Vagina (tissue), 2 donors: ENCODE measurements around the gene XRCC4. TPM values are rescaled to one million over a fixed set of nuclear protein-coding genes. Genes with fewer than 3 reads are reported as not detected.

Experiments used
- DNase-seq, 2 donors: peaks; one replicate each; pipeline ENCODE4 v3.0.0-alpha.2; 2017; ENCODE audit errors: extremely low spot score in 2 of 2
- H3K27ac ChIP-seq: fragments of 200-600 bp; sonication (generic); one replicate; pipeline ENCODE4 v1.5.1; 2019
- H3K27me3 ChIP-seq: fragments of 200-600 bp; sonication (generic); one replicate; pipeline ENCODE4 v1.5.1; 2019
- H3K36me3 ChIP-seq, 2 donors: fragments of 200-600 bp; sonication (generic); one replicate each; pipeline ENCODE4 v1.5.1; 2017 to 2019
- H3K4me1 ChIP-seq: fragments of 200-600 bp; sonication (generic); one replicate; pipeline ENCODE4 v1.5.1; 2019
- H3K4me3 ChIP-seq, 2 donors: fragments of 200-600 bp; sonication (generic); 1 replicate in 1 of 2; 2 replicates in 1 of 2; pipeline ENCODE4 v1.5.1; 2016 to 2019
- H3K9me3 ChIP-seq: fragments of 200-600 bp; sonication (generic); one replicate; pipeline ENCODE4 v1.5.1; 2019
- POLR2A ChIP-seq, 2 donors: fragments of 450-650 bp; IDR thresholded peaks; one replicate each; pipeline ENCODE4 v1.6.1; 2017; ENCODE audit warnings: antibody characterized with exemption in 2 of 2, mild to moderate bottlenecking in 2 of 2, moderate library complexity in 2 of 2
- POLR2AphosphoS5 ChIP-seq, 2 donors: sonication (generic); formaldehyde crosslinking; IDR thresholded peaks; one replicate each; pipeline ENCODE4 v1.9.0; 2017; ENCODE audit warnings: antibody characterized with exemption in 2 of 2, mild to moderate bottlenecking in 2 of 2, low read depth in 1 of 2; ENCODE audit not compliant: insufficient read depth in 1 of 2
- intact Hi-C: fragments of 100-400 bp; cut with DNase I; formaldehyde crosslinking; loops from one replicate; pipeline ENCODE4 v1.15.1; 2023
- total RNA-seq: library from RNA; depleted of rRNA; stranded (reverse); fragments of >200 nt; gene quantifications from one replicate; pipeline ENCODE4 v1.2.3, GENCODE V29; 2016
- TF ChIP-seq, protein P1 (sequence below), 3 experiments: fragments of 450-650 bp in 2 of 3; fragments of 200-600 bp in 1 of 3; sonication (generic) in 1 of 3; IDR thresholded peaks; one replicate each; pipeline ENCODE4 v1.5.1; 2017 to 2019; ENCODE audit warnings: antibody characterized with exemption in 3 of 3, mild to moderate bottlenecking in 2 of 3, moderate library complexity in 2 of 3

XRCC4 gene
- total RNA-seq, 1 donor from 2014 or later, result 5.4 TPM

DNA sequence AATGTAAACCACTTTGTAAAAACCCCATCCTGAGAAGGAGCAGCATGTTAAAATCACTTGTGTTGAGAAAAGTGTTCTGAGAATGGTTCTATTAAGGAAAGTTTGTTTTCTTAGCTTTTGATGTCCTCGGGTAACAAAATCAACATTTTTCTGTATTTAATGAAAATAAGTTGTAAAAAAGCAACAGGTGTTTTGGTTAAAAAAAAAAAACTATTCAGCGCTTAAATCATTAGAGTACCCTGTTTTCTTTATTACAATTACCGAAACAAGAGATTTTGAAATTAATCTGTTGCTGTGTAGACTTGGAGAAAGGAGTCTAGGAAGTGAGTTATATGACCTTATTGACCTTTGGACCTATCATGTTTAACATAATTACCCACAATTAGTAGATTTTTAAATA, 167.7 kb downstream of the XRCC4 start:
- no peak for DNase-seq
- no peaks in the 10 kb centered on the region for H3K4me1 ChIP-seq
- intact Hi-C loops, result no loop called here
- no peaks in the 10 kb centered on the region for H3K27me3 ChIP-seq
- TF ChIP-seq, protein P1, sequence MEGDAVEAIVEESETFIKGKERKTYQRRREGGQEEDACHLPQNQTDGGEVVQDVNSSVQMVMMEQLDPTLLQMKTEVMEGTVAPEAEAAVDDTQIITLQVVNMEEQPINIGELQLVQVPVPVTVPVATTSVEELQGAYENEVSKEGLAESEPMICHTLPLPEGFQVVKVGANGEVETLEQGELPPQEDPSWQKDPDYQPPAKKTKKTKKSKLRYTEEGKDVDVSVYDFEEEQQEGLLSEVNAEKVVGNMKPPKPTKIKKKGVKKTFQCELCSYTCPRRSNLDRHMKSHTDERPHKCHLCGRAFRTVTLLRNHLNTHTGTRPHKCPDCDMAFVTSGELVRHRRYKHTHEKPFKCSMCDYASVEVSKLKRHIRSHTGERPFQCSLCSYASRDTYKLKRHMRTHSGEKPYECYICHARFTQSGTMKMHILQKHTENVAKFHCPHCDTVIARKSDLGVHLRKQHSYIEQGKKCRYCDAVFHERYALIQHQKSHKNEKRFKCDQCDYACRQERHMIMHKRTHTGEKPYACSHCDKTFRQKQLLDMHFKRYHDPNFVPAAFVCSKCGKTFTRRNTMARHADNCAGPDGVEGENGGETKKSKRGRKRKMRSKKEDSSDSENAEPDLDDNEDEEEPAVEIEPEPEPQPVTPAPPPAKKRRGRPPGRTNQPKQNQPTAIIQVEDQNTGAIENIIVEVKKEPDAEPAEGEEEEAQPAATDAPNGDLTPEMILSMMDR (IDR thresholded peaks at IDR 0.05), result no peak
- TF ChIP-seq POLR2AphosphoS5 (IDR thresholded peaks at IDR 0.05; ENCODE audit: insufficient read depth in 1 of 2, low read depth in 1 of 2) (no peak), POLR2A (IDR thresholded peaks at IDR 0.05) (no peak)
- no peak overlapping the region for H3K4me3 ChIP-seq
- no peak overlapping the region for H3K27ac ChIP-seq
- no peaks in the 10 kb centered on the region for H3K36me3 ChIP-seq
- H3K9me3 ChIP-seq, result no peaks in the 10 kb centered on the region

DNA sequence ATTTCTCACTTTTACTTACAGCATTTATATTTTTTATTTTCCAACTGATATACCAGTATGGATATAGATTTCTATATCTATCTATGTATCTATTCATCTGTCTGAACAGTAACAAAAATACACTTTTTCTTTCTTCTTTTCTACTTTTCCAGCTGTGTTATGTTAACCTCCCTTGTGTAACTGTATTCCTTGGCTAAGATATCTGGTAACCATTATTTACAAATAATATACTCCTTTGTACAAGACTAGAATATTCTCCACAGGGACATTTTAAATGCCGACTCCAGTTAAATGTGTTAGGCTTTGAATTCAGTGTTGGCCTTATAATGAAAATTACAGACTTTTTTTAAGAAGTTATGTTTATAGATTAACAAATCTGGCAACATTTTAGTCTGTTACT, 168.7 kb downstream of the XRCC4 start:
- Histone ChIP-seq H3K9me3 (no peaks in the 10 kb centered on the region), H3K27me3 (no peaks in the 10 kb centered on the region), H3K4me1 (no peaks in the 10 kb centered on the region), H3K4me3 (no peak overlapping the region), H3K27ac (no peak overlapping the region), H3K36me3 (no peaks in the 10 kb centered on the region)
- no peak for TF ChIP-seq POLR2AphosphoS5 (IDR thresholded peaks at IDR 0.05; ENCODE audit: insufficient read depth in 1 of 2, low read depth in 1 of 2)
- TF ChIP-seq POLR2A (IDR thresholded peaks at IDR 0.05), result no peak
- TF ChIP-seq, protein P1 (IDR thresholded peaks at IDR 0.05), result no peak
- no peak for DNase-seq
- intact Hi-C loops, result no loop called here

DNA sequence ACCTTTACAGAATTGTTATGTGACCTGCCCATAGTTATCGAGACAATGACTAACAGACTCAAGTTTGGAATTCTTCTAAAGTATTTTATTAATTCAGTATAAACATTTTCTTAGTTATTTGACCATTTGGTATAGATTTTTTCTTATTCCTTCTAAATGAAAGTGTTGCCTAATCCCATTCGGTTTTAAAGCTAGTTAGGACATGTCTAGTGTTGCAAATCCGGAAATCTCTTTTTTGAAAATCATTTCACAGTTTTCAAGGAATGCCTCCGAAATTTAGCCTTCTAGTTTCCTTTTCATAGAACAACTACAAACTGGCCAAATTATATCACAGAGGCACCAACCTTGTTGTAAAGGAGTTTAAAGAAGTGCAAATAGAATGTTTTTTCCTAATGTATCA, 171.8 kb downstream of the XRCC4 start:
- intact Hi-C loops, result no loop called here
- H3K27ac ChIP-seq, result no peak overlapping the region
- H3K9me3 ChIP-seq, result no peaks in the 10 kb centered on the region
- no peak for DNase-seq
- H3K4me1 ChIP-seq, result no peaks in the 10 kb centered on the region
- no peaks in the 10 kb centered on the region for H3K27me3 ChIP-seq
- TF ChIP-seq, protein P1 (IDR thresholded peaks at IDR 0.05), result no peak
- TF ChIP-seq POLR2A (IDR thresholded peaks at IDR 0.05) (no peak), POLR2AphosphoS5 (IDR thresholded peaks at IDR 0.05; ENCODE audit: insufficient read depth in 1 of 2, low read depth in 1 of 2) (no peak)
- H3K4me3 ChIP-seq, result no peak overlapping the region
- no peaks in the 10 kb centered on the region for H3K36me3 ChIP-seq

DNA sequence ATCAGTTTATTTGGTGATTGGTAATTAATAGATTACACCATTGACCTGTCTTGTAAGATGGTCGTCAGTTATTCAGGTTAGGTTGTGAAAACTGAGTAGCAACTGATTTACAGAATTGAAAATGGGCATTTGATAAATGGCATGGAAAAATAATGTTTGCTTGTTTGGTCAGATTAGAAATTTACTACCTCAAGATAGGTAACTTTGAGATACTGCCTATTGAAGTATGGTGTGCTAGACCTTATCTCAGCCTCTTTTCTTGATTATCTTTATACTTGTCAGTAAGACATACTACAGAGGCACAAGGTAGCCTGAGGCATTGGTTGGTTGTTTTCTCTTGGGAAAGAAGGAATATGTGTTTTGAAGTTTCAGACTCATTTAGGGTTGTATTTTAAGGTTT, 174.5 kb downstream of the XRCC4 start:
- DNase-seq, result no peak
- no peaks in the 10 kb centered on the region for H3K36me3 ChIP-seq
- no peaks in the 10 kb centered on the region for H3K27me3 ChIP-seq
- no peaks in the 10 kb centered on the region for H3K4me1 ChIP-seq
- H3K27ac ChIP-seq, result no peak overlapping the region
- no peaks in the 10 kb centered on the region for H3K9me3 ChIP-seq
- intact Hi-C loops, result no loop called here
- H3K4me3 ChIP-seq, result no peak overlapping the region
- TF ChIP-seq POLR2AphosphoS5 (IDR thresholded peaks at IDR 0.05; ENCODE audit: insufficient read depth in 1 of 2, low read depth in 1 of 2) (no peak), POLR2A (IDR thresholded peaks at IDR 0.05) (no peak)
- TF ChIP-seq, protein P1 (IDR thresholded peaks at IDR 0.05), result no peak

DNA sequence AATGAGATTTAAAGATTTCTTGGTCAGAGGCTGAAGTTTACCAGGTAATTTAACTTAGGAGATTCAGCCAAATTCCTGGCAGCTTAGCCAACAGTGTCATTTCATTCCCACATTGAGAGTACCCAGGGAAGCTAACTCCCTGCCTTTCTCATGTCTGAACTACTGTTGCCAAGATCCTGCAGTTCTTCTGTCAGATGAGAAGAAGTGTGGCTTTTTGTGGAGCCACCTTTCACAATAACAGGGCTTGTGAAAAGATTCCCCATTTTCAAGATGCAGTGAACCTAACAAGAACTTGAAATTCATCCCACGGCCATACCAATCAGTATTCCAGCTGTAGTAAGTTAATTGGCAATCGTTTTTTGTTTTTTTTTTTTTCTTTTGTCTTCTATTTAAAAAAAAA, 176.4 kb downstream of the XRCC4 start:
- Histone ChIP-seq H3K4me3 (no peak overlapping the region), H3K27me3 (no peaks in the 10 kb centered on the region), H3K9me3 (no peaks in the 10 kb centered on the region), H3K4me1 (no peaks in the 10 kb centered on the region), H3K36me3 (no peaks in the 10 kb centered on the region), H3K27ac (no peak overlapping the region)
- no peak for DNase-seq
- intact Hi-C loops, result no loop called here
- TF ChIP-seq, protein P1 (IDR thresholded peaks at IDR 0.05), result no peak
- TF ChIP-seq POLR2AphosphoS5 (IDR thresholded peaks at IDR 0.05; ENCODE audit: insufficient read depth in 1 of 2, low read depth in 1 of 2) (no peak), POLR2A (IDR thresholded peaks at IDR 0.05) (no peak)
